Loucy (cell line): ENCODE measurements around the gene MAGEE2.
A peak's percentile ranks its signal among the peaks of the same experiment; 100 is the strongest.

Experiments
- H2AFZ ChIP-seq: fragments of 200-600 bp; sonication (generic); 2 replicates; pipeline ENCODE4 v1.6.0; 2016; ENCODE audit warnings: antibody characterized with exemption, mild to moderate bottlenecking, low read length, moderate library complexity
- H3F3A ChIP-seq: fragments of 200-600 bp; 2 replicates; pipeline ENCODE4 v1.6.0; 2016; ENCODE audit warnings: antibody characterized with exemption, low read depth, mild to moderate bottlenecking
- H3K27me3 ChIP-seq: fragments of 200-600 bp; sonication (generic); 2 replicates; pipeline ENCODE4 v1.6.1; 2014; ENCODE audit warnings: low read length, mild to moderate bottlenecking; ENCODE audit not compliant: insufficient read depth, poor library complexity, severe bottlenecking
- H3K36me3 ChIP-seq: fragments of 200-600 bp; sonication (generic); 2 replicates; pipeline ENCODE4 v1.6.1; 2016; ENCODE audit warnings: low read length; ENCODE audit not compliant: insufficient read depth
- H3K4me1 ChIP-seq: fragments of 200-600 bp; sonication (generic); 2 replicates; pipeline ENCODE4 v1.5.1; 2014; ENCODE audit warnings: low read length, mild to moderate bottlenecking; ENCODE audit not compliant: insufficient read depth, poor library complexity, severe bottlenecking
- H3K4me2 ChIP-seq: fragments of 200-600 bp; sonication (generic); 2 replicates; pipeline ENCODE4 v1.6.0; 2014; ENCODE audit warnings: antibody characterized with exemption, low read length, low read depth, mild to moderate bottlenecking; ENCODE audit not compliant: poor library complexity, severe bottlenecking
- H3K4me3 ChIP-seq: fragments of 200-600 bp; sonication (generic); 2 replicates; pipeline ENCODE4 v1.5.1; 2014; ENCODE audit warnings: low read length, mild to moderate bottlenecking, mixed read lengths; ENCODE audit not compliant: poor library complexity, severe bottlenecking
- H3K79me2 ChIP-seq: fragments of 200-600 bp; sonication (generic); 2 replicates; pipeline ENCODE4 v1.6.1; 2014; ENCODE audit warnings: low read length; ENCODE audit not compliant: insufficient read depth
- H3K9ac ChIP-seq: fragments of 200-600 bp; sonication (generic); 2 replicates; pipeline ENCODE4 v1.6.0; 2014; ENCODE audit warnings: mild to moderate bottlenecking, low read depth, low read length, moderate library complexity; ENCODE audit not compliant: poor library complexity, severe bottlenecking
- H3K9me2 ChIP-seq: fragments of 200-600 bp; sonication (generic); replicated peaks from 2 replicates; pipeline ENCODE4 v1.6.1; 2016; ENCODE audit warnings: low read depth, low read length, mixed read lengths
- H3K9me3 ChIP-seq: fragments of 200-600 bp; sonication (generic); 2 replicates; pipeline ENCODE4 v1.6.1; 2014; ENCODE audit warnings: mild to moderate bottlenecking, antibody characterized with exemption, low read length, low read depth; ENCODE audit not compliant: insufficient read depth
- H4K20me1 ChIP-seq: fragments of 200-600 bp; sonication (generic); 2 replicates; pipeline ENCODE4 v1.6.0; 2014; ENCODE audit warnings: antibody characterized with exemption, low read length, mild to moderate bottlenecking; ENCODE audit not compliant: insufficient read depth, poor library complexity, severe bottlenecking
- CTCF ChIP-seq: fragments of 200-600 bp; sonication (generic); conservative IDR thresholded peaks from 2 replicates; pipeline ENCODE4 v1.5.1; 2014; ENCODE audit warnings: mild to moderate bottlenecking, antibody characterized with exemption, low read length
- EZH2phosphoT487 ChIP-seq: fragments of 200-600 bp; IDR thresholded peaks from 2 replicates; pipeline ENCODE4 v1.6.1; 2018; ENCODE audit warnings: antibody characterized with exemption, mild to moderate bottlenecking, moderate library complexity, borderline replicate concordance

The MAGEE2 gene

DNA sequence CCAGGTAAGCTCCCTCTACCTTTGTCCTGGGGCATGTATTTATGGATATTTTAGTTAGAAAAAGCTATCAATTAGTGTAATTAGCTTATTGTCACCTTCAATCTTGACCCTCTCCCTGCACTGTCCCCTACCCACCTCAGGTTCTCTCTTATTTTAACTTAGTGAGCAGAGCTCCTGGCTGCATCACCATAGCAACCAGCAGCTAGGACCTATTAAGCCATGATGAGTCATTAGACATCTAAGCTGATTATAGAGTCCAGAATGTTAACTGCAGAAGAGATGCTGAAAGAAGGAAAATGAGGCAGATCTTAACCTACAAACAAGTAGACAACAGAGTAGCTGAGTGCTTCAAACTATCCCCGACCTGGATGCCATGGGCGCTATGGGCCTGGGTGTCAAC, 36.6 kb downstream of the MAGEE2 start:
- no peaks in the 10 kb centered on the region for H3K9me3 ChIP-seq
- no peaks in the 10 kb centered on the region for H3K9me2 ChIP-seq
- no peaks in the 10 kb centered on the region for H3K36me3 ChIP-seq
- no peaks in the 10 kb centered on the region for H3F3A ChIP-seq
- no peak overlapping the region for H2AFZ ChIP-seq
- H3K27me3 ChIP-seq = no peaks in the 10 kb centered on the region
- H3K4me3 ChIP-seq = no peak overlapping the region
- H4K20me1 ChIP-seq = no peaks in the 10 kb centered on the region
- no peak overlapping the region for H3K9ac ChIP-seq
- no peaks in the 10 kb centered on the region for H3K4me1 ChIP-seq
- no peaks in the 10 kb centered on the region for H3K79me2 ChIP-seq
- no peak overlapping the region for H3K4me2 ChIP-seq
- TF ChIP-seq CTCF (no peak), EZH2phosphoT487 (no peak)

GRCh38 chrX:75746891-75747639, 38.0 kb downstream of the MAGEE2 start:
- H3K79me2 ChIP-seq = no peaks in the 10 kb centered on the region
- H3K27me3 ChIP-seq = no peaks in the 10 kb centered on the region
- H3K9me2 ChIP-seq = no peaks in the 10 kb centered on the region
- TF ChIP-seq CTCF (no peak), EZH2phosphoT487 (no peak)
- H3K4me3 ChIP-seq = peak overlapping the region; percentile 69
- H3K36me3 ChIP-seq = no peaks in the 10 kb centered on the region
- peak overlapping the region; percentile 58 for H3K4me2 ChIP-seq
- no peaks in the 10 kb centered on the region for H3K9me3 ChIP-seq
- no peaks in the 10 kb centered on the region for H3F3A ChIP-seq
- no peak overlapping the region for H3K9ac ChIP-seq
- H2AFZ ChIP-seq = peak overlapping the region; percentile 72
- no peaks in the 10 kb centered on the region for H3K4me1 ChIP-seq
- H4K20me1 ChIP-seq = no peaks in the 10 kb centered on the region
